SK-N-SH treated with all-trans-retinoic acid at 6 μM for 48 hours (cell line): Measurements from ENCODE around the gene MAST1.

Source experiments
- ATAC-seq: fragments of 200-7000 bp; cut with Tn5 transposase; 3 replicates; pipeline ENCODE4 v1.9.1; 2020; ENCODE audit warnings: mild to moderate bottlenecking, moderate library complexity
- ARNTL ChIP-seq: fragments of 450-650 bp; formaldehyde crosslinking; IDR thresholded peaks from 2 replicates; pipeline ENCODE4 v1.5.0; 2020; ENCODE audit warnings: low read depth, mild to moderate bottlenecking, moderate library complexity, borderline replicate concordance
- CREB5 ChIP-seq: fragments of 250-450 bp; sonication (Bioruptor Pico); IDR thresholded peaks from 2 replicates; pipeline ENCODE4 v1.5.1; 2020; ENCODE audit warnings: low read depth, mild to moderate bottlenecking, moderate library complexity
- CSDC2 ChIP-seq: fragments of 250-450 bp; sonication (Bioruptor Pico); IDR thresholded peaks from 2 replicates; pipeline ENCODE4 v1.5.0; 2020; ENCODE audit warnings: mild to moderate bottlenecking, moderate library complexity
- CSRNP3 ChIP-seq: fragments of 250-450 bp; sonication (Bioruptor Pico); IDR thresholded peaks from 2 replicates; pipeline ENCODE4 v1.5.1; 2021; ENCODE audit warnings: mild to moderate bottlenecking, moderate library complexity
- ESRRG ChIP-seq: fragments of 250-450 bp; sonication (Bioruptor Pico); IDR thresholded peaks from 2 replicates; pipeline ENCODE4 v1.6.1; 2021; ENCODE audit warnings: mild to moderate bottlenecking
- GLIS3 ChIP-seq: fragments of 250-450 bp; sonication (Bioruptor Pico); IDR thresholded peaks from 2 replicates; pipeline ENCODE4 v1.5.0; 2020; ENCODE audit warnings: mild to moderate bottlenecking, moderate library complexity
- ISL1 ChIP-seq: fragments of 250-450 bp; sonication (Bioruptor Pico); IDR thresholded peaks from 2 replicates; pipeline ENCODE4 v2.1.2; 2022; ENCODE audit warnings: mild to moderate bottlenecking, moderate library complexity
- POU6F1 ChIP-seq: fragments of 250-450 bp; sonication (Bioruptor Pico); IDR thresholded peaks from 2 replicates; pipeline ENCODE4 v1.8.0; 2021; ENCODE audit warnings: low read depth, mild to moderate bottlenecking, moderate library complexity, borderline replicate concordance
- PPARA ChIP-seq: fragments of 250-450 bp; sonication (Bioruptor Pico); IDR thresholded peaks from 2 replicates; pipeline ENCODE4 v1.5.0; 2020; ENCODE audit warnings: mild to moderate bottlenecking, borderline replicate concordance
- RARB ChIP-seq: fragments of 250-450 bp; sonication (Bioruptor Pico); IDR thresholded peaks from 2 replicates; pipeline ENCODE4 v1.8.0; 2021; ENCODE audit warnings: mild to moderate bottlenecking, moderate library complexity
- SNAI2 ChIP-seq: fragments of 250-450 bp; sonication (Bioruptor Pico); IDR thresholded peaks from 2 replicates; pipeline ENCODE4 v1.5.0; 2020; ENCODE audit warnings: mild to moderate bottlenecking, moderate library complexity
- TCF4 ChIP-seq: fragments of 250-450 bp; sonication (Bioruptor Pico); IDR thresholded peaks from 2 replicates; pipeline ENCODE4 v1.8.0; 2021; ENCODE audit warnings: mild to moderate bottlenecking, moderate library complexity, borderline replicate concordance
- TOX ChIP-seq: fragments of 250-450 bp; sonication (Bioruptor Pico); IDR thresholded peaks from 2 replicates; pipeline ENCODE4 v1.8.0; 2021; ENCODE audit warnings: mild to moderate bottlenecking, moderate library complexity, borderline replicate concordance
- TSHZ2 ChIP-seq: fragments of 250-450 bp; sonication (Bioruptor Pico); IDR thresholded peaks from 2 replicates; pipeline ENCODE4 v1.5.0; 2020; ENCODE audit warnings: mild to moderate bottlenecking, moderate library complexity
- ZC3H10 ChIP-seq: fragments of 250-450 bp; sonication (Bioruptor Pico); IDR thresholded peaks from 2 replicates; pipeline ENCODE4 v1.5.1; 2021; ENCODE audit warnings: mild to moderate bottlenecking, moderate library complexity
- ZFP3 ChIP-seq: fragments of 250-450 bp; sonication (Bioruptor Pico); IDR thresholded peaks from 2 replicates; pipeline ENCODE4 v1.5.0; 2020; ENCODE audit warnings: mild to moderate bottlenecking, moderate library complexity
- ZNF565 ChIP-seq: fragments of 450-650 bp; formaldehyde crosslinking; conservative IDR thresholded peaks from 2 replicates; pipeline ENCODE4 v1.5.0; 2020; ENCODE audit warnings: low read depth, mild to moderate bottlenecking, moderate library complexity
- ZNF70 ChIP-seq: fragments of 450-650 bp; formaldehyde crosslinking; IDR thresholded peaks from 2 replicates; pipeline ENCODE4 v1.5.0; 2020; ENCODE audit warnings: mild to moderate bottlenecking, moderate library complexity
- ZNF8 ChIP-seq: fragments of 450-650 bp; formaldehyde crosslinking; IDR thresholded peaks from 2 replicates; pipeline ENCODE4 v1.5.0; 2020; ENCODE audit warnings: mild to moderate bottlenecking, moderate library complexity

The MAST1 gene

GRCh38 chr19:12821761-12822160 lies 16.6 kb upstream of the MAST1 start:
- no peak for TF ChIP-seq ARNTL (CRISPR knock-in tag)
- TF ChIP-seq ISL1 = no peak
- no peak for TF ChIP-seq ESRRG (CRISPR knock-in tag)
- TF ChIP-seq PPARA (CRISPR knock-in tag) = no peak
- no peak for TF ChIP-seq CREB5
- no peak for TF ChIP-seq ZFP3 (CRISPR knock-in tag)
- ATAC-seq = no peak

GRCh38 chr19:12825254-12826131 lies 12.8 kb upstream of the MAST1 start:
- TF ChIP-seq POU6F1 (CRISPR knock-in tag) = no peak
- TF ChIP-seq CREB5 = no peak
- peak; percentile 62 for ATAC-seq

GRCh38 chr19:12828494-12828893 lies 9.8 kb upstream of the MAST1 start:
- peak; percentile 32; the same call in 1 of the 2 replicates for TF ChIP-seq TCF4 (CRISPR knock-in tag)
- no peak for TF ChIP-seq ZNF565 (CRISPR knock-in tag)
- ATAC-seq = peak; percentile 85

- TF ChIP-seq GLIS3 (CRISPR knock-in tag) (no peak), POU6F1 (CRISPR knock-in tag) (no peak), PPARA (CRISPR knock-in tag) (no peak), RARB (CRISPR knock-in tag) (no peak), TOX (CRISPR knock-in tag) (no peak), TCF4 (CRISPR knock-in tag) (no peak), ARNTL (CRISPR knock-in tag) (no peak), ZC3H10 (no peak), ZNF70 (CRISPR knock-in tag) (no peak), CSDC2 (CRISPR knock-in tag) (no peak), ZNF8 (CRISPR knock-in tag) (no peak)
- TF ChIP-seq, all 23 proteins: peak for 0
- no peak for ATAC-seq
Observed at GRCh38 chr19:12833418-12833737, 4.9 kb upstream of the MAST1 start.

GRCh38 chr19:12833738-12834565 lies 4.4 kb upstream of the MAST1 start:
- ATAC-seq = 0 out of 3 replicates have a peak, but pooled peaks have one; percentile 6
- TF ChIP-seq SNAI2 = no peak
- TF ChIP-seq RARB (CRISPR knock-in tag) = no peak

GRCh38 chr19:12834566-12834943 lies 3.8 kb upstream of the MAST1 start, which contains the start of gene RTBDN:
Gene RTBDN (minus strand): TSS chr19:12834579. CDS start chr19:12829979, 4,600 bp downstream.
- ATAC-seq = no peak
- TF ChIP-seq ZNF8 (CRISPR knock-in tag) (no peak), CSRNP3 (CRISPR knock-in tag) (no peak), RARB (CRISPR knock-in tag) (no peak), TSHZ2 (no peak), GLIS3 (CRISPR knock-in tag) (no peak)
